Liver (tissue), 9 donors: ENCODE measurements around the gene TBC1D22B. TPM values are rescaled to one million over a fixed set of nuclear protein-coding genes. Genes with fewer than 3 reads are reported as not detected.

Experiments
- DNase-seq: peaks from one replicate; pipeline ENCODE4 v3.0.0-alpha.2; 2017; ENCODE audit warnings: low spot score
- H3K27ac ChIP-seq, 2 donors: one replicate each; pipeline ENCODE4 v1.7.0; 2013; ENCODE audit warnings: inconsistent platforms in 2 of 2, low read length in 2 of 2, control low read depth in 1 of 2, low read depth in 1 of 2, mild to moderate bottlenecking in 1 of 2
- H3K27me3 ChIP-seq, 4 donors: one replicate each; pipeline versions ENCODE4 v1.6.1 to v1.7.0; 2013; ENCODE audit warnings: low read length in 3 of 4, inconsistent platforms in 1 of 4, mild to moderate bottlenecking in 1 of 4, moderate library complexity in 1 of 4; ENCODE audit not compliant: control insufficient read depth in 4 of 4, insufficient read depth in 4 of 4
- H3K36me3 ChIP-seq, 4 donors: one replicate each; pipeline versions ENCODE4 v1.6.1 to v1.7.0; 2013; ENCODE audit warnings: low read length in 3 of 4, mild to moderate bottlenecking in 3 of 4, low read depth in 1 of 4, moderate library complexity in 1 of 4; ENCODE audit not compliant: control insufficient read depth in 4 of 4, insufficient read depth in 3 of 4
- H3K4me1 ChIP-seq, 4 donors: one replicate each; pipeline versions ENCODE4 v1.6.1 to v1.7.0; 2013; ENCODE audit warnings: low read length in 3 of 4, mild to moderate bottlenecking in 3 of 4, moderate library complexity in 1 of 4; ENCODE audit not compliant: control insufficient read depth in 4 of 4, insufficient read depth in 4 of 4
- H3K4me3 ChIP-seq, 3 donors: one replicate each; pipeline versions ENCODE4 v1.6.1 to v1.7.0; 2013; ENCODE audit warnings: low read length in 3 of 3, control low read depth in 1 of 3, low read depth in 1 of 3, mild to moderate bottlenecking in 1 of 3
- H3K9ac ChIP-seq, 2 donors: one replicate each; pipeline ENCODE4 v1.7.0; 2013; ENCODE audit warnings: low read length in 2 of 2, mild to moderate bottlenecking in 2 of 2, moderate library complexity in 2 of 2, control low read depth in 1 of 2, low read depth in 1 of 2
- H3K9me3 ChIP-seq, 4 donors: one replicate each; pipeline versions ENCODE4 v1.6.1 to v1.7.0; 2013; ENCODE audit warnings: low read length in 3 of 4; ENCODE audit not compliant: control insufficient read depth in 4 of 4
- ATF3 ChIP-seq: IDR thresholded peaks from 2 replicates; pipeline ENCODE4 v1.6.1; 2016; ENCODE audit warnings: antibody characterized with exemption
- EGR1 ChIP-seq, 2 donors: IDR thresholded peaks; 2 replicates each; pipeline ENCODE4 v1.6.1; 2016 to 2018; ENCODE audit warnings: antibody characterized with exemption in 2 of 2, low read depth in 2 of 2
- FOXA1 ChIP-seq: IDR thresholded peaks from 2 replicates; pipeline ENCODE4 v1.6.1; 2016; ENCODE audit warnings: antibody characterized with exemption
- FOXA2 ChIP-seq: IDR thresholded peaks from 2 replicates; pipeline ENCODE4 v1.6.1; 2016; ENCODE audit warnings: antibody characterized with exemption
- GABPA ChIP-seq, 2 donors: IDR thresholded peaks in 1 of 2; conservative IDR thresholded peaks in 1 of 2; 2 replicates each; pipeline ENCODE4 v1.6.1; 2016; ENCODE audit warnings: antibody characterized with exemption in 2 of 2, mild to moderate bottlenecking in 1 of 2, moderate library complexity in 1 of 2
- HNF4A ChIP-seq, 2 donors: conservative IDR thresholded peaks; 2 replicates each; pipeline ENCODE4 v1.6.1; 2016; ENCODE audit warnings: antibody characterized with exemption in 2 of 2, mild to moderate bottlenecking in 2 of 2
- HNF4G ChIP-seq: IDR thresholded peaks from 2 replicates; pipeline ENCODE4 v1.6.1; 2016; ENCODE audit warnings: antibody characterized with exemption
- JUND ChIP-seq, 2 donors: IDR thresholded peaks; 2 replicates each; pipeline ENCODE4 v1.6.1; 2016; ENCODE audit warnings: antibody characterized with exemption in 2 of 2
- MAX ChIP-seq: IDR thresholded peaks from 2 replicates; pipeline ENCODE4 v1.6.1; 2016; ENCODE audit warnings: antibody characterized with exemption
- REST ChIP-seq: IDR thresholded peaks from 2 replicates; pipeline ENCODE4 v1.6.1; 2016; ENCODE audit warnings: antibody characterized with exemption, mild to moderate bottlenecking
- RXRA ChIP-seq, 2 donors: IDR thresholded peaks; 2 replicates each; pipeline ENCODE4 v1.6.1; 2017 to 2018; ENCODE audit warnings: antibody characterized with exemption in 2 of 2, mild to moderate bottlenecking in 1 of 2
- SP1 ChIP-seq: IDR thresholded peaks from 2 replicates; pipeline ENCODE4 v1.6.1; 2018; ENCODE audit warnings: antibody characterized with exemption, mild to moderate bottlenecking
- TAF1 ChIP-seq: conservative IDR thresholded peaks from 2 replicates; pipeline ENCODE4 v1.6.1; 2016; ENCODE audit warnings: antibody characterized with exemption, mild to moderate bottlenecking
- YY1 ChIP-seq: IDR thresholded peaks from 2 replicates; pipeline ENCODE4 v1.6.1; 2016; ENCODE audit warnings: antibody characterized with exemption, mild to moderate bottlenecking
- WGBS: extraction: QIAGEN DNeasy Blood & Tissue Kit; methylation state at CpG from one replicate; pipeline ENCODE4 v1.1.7; 2013; 5-methylcytosine and 5-hydroxymethylcytosine counted together
- polyA plus RNA-seq, 2 donors: library from polyadenylated mRNA; stranded (reverse) in 1 of 2; unstranded in 1 of 2; fragments of 200-250 nt in 1 of 2; fragments of >200 nt in 1 of 2; fragmentation: Nextera tagmentation in 1 of 2; extraction: Ambion mirVana in 1 of 2; gene quantifications; one replicate each; pipeline versions ENCODE4 v1.2.1 to v1.2.3, GENCODE V29; 2013 to 2015
- total RNA-seq, 2 donors: library from RNA; depleted of rRNA; stranded (reverse); fragments of >200 nt; gene quantifications; one replicate each; pipeline ENCODE4 v1.2.3, GENCODE V29; 2014
- TF ChIP-seq, protein P1 (sequence below): IDR thresholded peaks from 2 replicates; pipeline ENCODE4 v1.6.1; 2016; ENCODE audit warnings: antibody characterized with exemption
- donor health status: healthy.
- donor health status: healthy.
- donor health status: healthy.
- donor health status: healthy.
- donor health status: healthy.

The TBC1D22B gene
- total and polyA plus RNA-seq, 4 donors, result 1.4 to 10.7 (median 1.9) TPM

DNA sequence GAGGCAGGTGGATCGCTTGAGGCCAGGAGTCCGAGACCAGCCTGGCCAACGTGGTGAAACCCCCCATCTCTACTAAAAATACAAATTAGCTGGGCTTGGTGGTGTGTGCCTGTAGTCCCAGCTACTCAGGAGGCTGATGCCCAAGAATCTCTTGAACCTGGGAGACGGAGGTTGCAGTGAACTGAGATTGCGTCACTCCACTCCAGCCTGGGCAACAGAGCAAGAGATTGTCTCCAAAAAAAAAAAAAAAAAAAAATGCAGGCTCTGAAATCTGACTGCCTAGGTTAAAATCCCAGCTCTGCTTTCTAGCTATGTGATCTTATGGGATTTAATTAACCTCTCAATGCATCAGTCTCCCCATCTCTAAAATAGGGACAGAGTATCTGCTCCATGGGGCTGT is 3.6 kb downstream of the TBC1D22B start:
- peaks cover 0 to 21% (median 10%) of the 10 kb centered on the region in 4 donors for H3K4me1 ChIP-seq
- H3K27ac ChIP-seq, result no peak overlapping the region
- DNase-seq, result no peak
- H3K4me3 ChIP-seq, result no peak overlapping the region
- H3K36me3 ChIP-seq, result no peaks in the 10 kb centered on the region
- TF ChIP-seq MAX, result no peak
- TF ChIP-seq, protein P1, sequence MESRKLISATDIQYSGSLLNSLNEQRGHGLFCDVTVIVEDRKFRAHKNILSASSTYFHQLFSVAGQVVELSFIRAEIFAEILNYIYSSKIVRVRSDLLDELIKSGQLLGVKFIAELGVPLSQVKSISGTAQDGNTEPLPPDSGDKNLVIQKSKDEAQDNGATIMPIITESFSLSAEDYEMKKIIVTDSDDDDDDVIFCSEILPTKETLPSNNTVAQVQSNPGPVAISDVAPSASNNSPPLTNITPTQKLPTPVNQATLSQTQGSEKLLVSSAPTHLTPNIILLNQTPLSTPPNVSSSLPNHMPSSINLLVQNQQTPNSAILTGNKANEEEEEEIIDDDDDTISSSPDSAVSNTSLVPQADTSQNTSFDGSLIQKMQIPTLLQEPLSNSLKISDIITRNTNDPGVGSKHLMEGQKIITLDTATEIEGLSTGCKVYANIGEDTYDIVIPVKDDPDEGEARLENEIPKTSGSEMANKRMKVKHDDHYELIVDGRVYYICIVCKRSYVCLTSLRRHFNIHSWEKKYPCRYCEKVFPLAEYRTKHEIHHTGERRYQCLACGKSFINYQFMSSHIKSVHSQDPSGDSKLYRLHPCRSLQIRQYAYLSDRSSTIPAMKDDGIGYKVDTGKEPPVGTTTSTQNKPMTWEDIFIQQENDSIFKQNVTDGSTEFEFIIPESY, result no peak
- TF ChIP-seq ATF3, result no peak
- TF ChIP-seq SP1, result no peak
- peak in 1 of 2 donors; percentile 16 for TF ChIP-seq RXRA (IDR thresholded peaks at IDR 0.05)
- no peak for TF ChIP-seq TAF1
- no peak for TF ChIP-seq GABPA (IDR thresholded peaks at IDR 0.05 in 1 of 2, conservative IDR thresholded peaks at IDR 0.05 in 1 of 2)
- peak; percentile 30 for TF ChIP-seq YY1
- TF ChIP-seq EGR1 (IDR thresholded peaks at IDR 0.05; ENCODE audit: low read depth in 2 of 2), result no peak
- TF ChIP-seq FOXA2, result no peak
- no peak for TF ChIP-seq HNF4G
- TF ChIP-seq HNF4A (conservative IDR thresholded peaks at IDR 0.05), result no peak
- TF ChIP-seq FOXA1, result no peak
- no peak for TF ChIP-seq REST
- H3K9me3 ChIP-seq, result no peaks in the 10 kb centered on the region
- no peak overlapping the region for H3K9ac ChIP-seq
- 81% methylated on average over 5 of the region's 5 CpGs for WGBS
- no peaks in the 10 kb centered on the region for H3K27me3 ChIP-seq

DNA sequence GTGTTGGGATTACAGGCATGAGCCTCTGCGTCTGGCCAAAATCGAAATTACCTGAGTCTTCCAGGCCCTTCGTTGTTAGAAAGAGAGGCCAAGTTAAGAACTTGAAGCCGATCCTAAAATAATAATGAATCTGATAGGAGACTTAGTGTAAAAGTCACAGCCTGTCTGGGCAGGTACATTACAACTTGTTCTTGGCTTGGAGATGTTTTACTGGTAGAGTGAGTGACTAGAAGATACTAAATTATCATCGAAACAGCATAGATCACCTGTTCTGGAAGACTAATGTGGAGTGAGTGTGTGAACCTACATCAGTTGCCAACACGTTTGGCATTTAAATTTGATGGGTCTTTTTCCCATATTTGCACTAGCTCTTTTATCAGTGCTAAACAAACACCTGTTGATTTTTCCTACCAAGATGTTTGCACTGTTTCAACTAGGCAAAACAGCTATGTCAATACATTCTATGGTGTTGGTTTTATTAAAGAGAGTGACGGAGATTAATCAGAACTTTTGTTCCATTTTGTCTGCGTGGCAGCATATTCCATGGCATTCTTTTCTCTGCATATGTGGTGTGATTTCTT is 5.0 kb downstream of the TBC1D22B start:
- H3K27ac ChIP-seq, result no peak overlapping the region
- H3K36me3 ChIP-seq, result no peaks in the 10 kb centered on the region
- H3K9ac ChIP-seq, result no peak overlapping the region
- WGBS, result 47% methylated on average over 8 of the region's 8 CpGs
- H3K4me3 ChIP-seq, result no peak overlapping the region
- no peak for DNase-seq
- H3K27me3 ChIP-seq, result no peaks in the 10 kb centered on the region
- H3K9me3 ChIP-seq, result no peaks in the 10 kb centered on the region
- peak in 1 of 2 donors; percentile 34 for TF ChIP-seq JUND (IDR thresholded peaks at IDR 0.05)
- peak; percentile 95 for TF ChIP-seq FOXA1
- TF ChIP-seq HNF4A (conservative IDR thresholded peaks at IDR 0.05), result peak; percentile 19 to 32
- no peak for TF ChIP-seq GABPA (IDR thresholded peaks at IDR 0.05 in 1 of 2, conservative IDR thresholded peaks at IDR 0.05 in 1 of 2)
- TF ChIP-seq REST, result peak; percentile 50
- TF ChIP-seq YY1, result peak; percentile 46
- TF ChIP-seq ATF3, result no peak
- TF ChIP-seq SP1, result peak; percentile 14
- TF ChIP-seq MAX, result peak; percentile 42
- TF ChIP-seq EGR1 (IDR thresholded peaks at IDR 0.05; ENCODE audit: low read depth in 2 of 2), result no peak
- peak; percentile 94 for TF ChIP-seq FOXA2
- peak; percentile 9 to 65 for TF ChIP-seq RXRA (IDR thresholded peaks at IDR 0.05)
- TF ChIP-seq, protein P1, result peak; percentile 20
- H3K4me1 ChIP-seq, result peaks cover 0 to 15% (median 9%) of the 10 kb centered on the region in 4 donors
